Activated gamma-delta T cell treated with anti-CD3 and anti-CD28 coated beads, Interleukin-2, amount 50 U/mL, for 16 hours (primary cell): ENCODE results near the gene KRT12.
"Not testable (repeated sequence)": the region's sequence is repeated elsewhere in the genome, so short reads cannot be mapped to it uniquely, and the experiment has no call there.

Source experiments
- DNase-seq: peaks from one replicate; pipeline ENCODE4 v3.0.0-alpha.2; 2020; ENCODE audit warnings: low read depth

KRT12 gene

DNA sequence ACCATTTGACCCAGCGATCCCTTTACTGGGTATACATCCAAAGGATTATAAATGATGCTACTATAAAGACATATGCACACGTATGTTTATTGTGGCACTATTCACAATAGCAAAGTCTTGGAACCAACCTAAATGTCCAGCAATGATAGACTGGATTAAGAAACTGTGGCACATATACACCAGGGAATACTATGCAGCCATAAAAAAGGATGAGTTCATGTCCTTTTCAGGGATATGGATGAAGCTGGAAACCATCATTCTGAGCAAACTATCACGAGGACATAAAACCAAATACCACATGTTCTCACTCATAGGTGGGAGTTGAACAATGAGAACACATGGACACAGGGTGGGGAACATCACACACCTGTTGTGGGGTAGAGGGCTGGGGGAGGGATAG, 52.4 kb downstream of the KRT12 start:
- DNase-seq = not testable (repeated sequence)

DNA sequence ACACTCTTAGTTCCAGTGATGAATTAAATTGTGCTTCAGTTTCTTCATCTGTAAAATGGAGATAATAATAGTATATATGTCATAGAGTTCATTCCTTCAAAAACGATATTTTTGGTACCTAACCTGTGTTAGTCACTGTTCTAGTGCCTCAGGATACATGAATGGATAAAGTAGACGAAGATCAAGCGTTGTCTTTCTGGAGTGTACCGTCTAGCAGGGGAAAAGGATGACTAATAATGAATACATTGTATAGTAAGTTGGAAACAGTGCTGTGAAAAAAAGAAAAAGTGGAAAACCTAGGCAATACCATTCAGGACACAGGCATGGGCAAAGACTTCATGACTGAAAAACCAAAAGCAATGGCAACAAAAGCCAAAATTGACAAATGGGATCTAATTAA, 53.2 kb downstream of the KRT12 start:
- DNase-seq = no peak

GRCh38 chr17:40812639-40813038, 54.4 kb downstream of the KRT12 start:
- no peak for DNase-seq
